Neural cell (in vitro differentiated cells): ENCODE data around the gene PYGM. TPM values are rescaled to one million over a fixed set of nuclear protein-coding genes. Genes with fewer than 3 reads are reported as not detected.

Experiments
- H2AFZ ChIP-seq: fragments of 200-600, 300-800 bp; sonication (generic), shearing (Covaris generic); 2 replicates; pipeline ENCODE4 v1.6.0; 2014; ENCODE audit warnings: low read depth, mild to moderate bottlenecking, antibody characterized with exemption, low read length, moderate library complexity
- H3F3A ChIP-seq: fragments of 200-600 bp; shearing (Covaris generic); 2 replicates; pipeline ENCODE4 v1.6.1; 2016; ENCODE audit warnings: mild to moderate bottlenecking, moderate library complexity, mixed read lengths, antibody characterized with exemption, low read length; ENCODE audit not compliant: insufficient read depth, poor library complexity, severe bottlenecking
- H3K27ac ChIP-seq: fragments of 200-600, 300-800 bp; sonication (generic), shearing (Covaris generic); 2 replicates; pipeline ENCODE4 v1.5.1; 2014; ENCODE audit warnings: mild to moderate bottlenecking, low read length, moderate library complexity
- H3K27me3 ChIP-seq: fragments of 300-800, 200-600 bp; sonication (generic), shearing (Covaris generic); 2 replicates; pipeline ENCODE4 v1.6.0; 2014; ENCODE audit warnings: mild to moderate bottlenecking, low read depth, low read length, moderate library complexity; ENCODE audit not compliant: insufficient read depth
- H3K36me3 ChIP-seq: fragments of 300-800, 200-600 bp; sonication (generic), shearing (Covaris generic); 2 replicates; pipeline ENCODE4 v1.5.1; 2014; ENCODE audit warnings: mild to moderate bottlenecking, antibody characterized with exemption, low read length, moderate library complexity; ENCODE audit not compliant: insufficient read depth
- H3K4me2 ChIP-seq: fragments of 300-800, 200-600 bp; sonication (generic), shearing (Covaris generic); 2 replicates; pipeline ENCODE4 v1.6.0; 2014; ENCODE audit warnings: mild to moderate bottlenecking, low read length
- H3K4me3 ChIP-seq: fragments of 300-800, 200-600 bp; sonication (generic), shearing (Covaris generic); 2 replicates; pipeline ENCODE4 v1.5.1; 2014; ENCODE audit warnings: mild to moderate bottlenecking, low read length, moderate library complexity
- H3K79me2 ChIP-seq: fragments of 200-600 bp; shearing (Covaris generic); replicated peaks from 2 replicates; pipeline ENCODE4 v1.6.0; 2014; ENCODE audit warnings: mild to moderate bottlenecking, low read length, moderate library complexity; ENCODE audit not compliant: insufficient read depth
- H3K9ac ChIP-seq: fragments of 300-800, 200-600 bp; sonication (generic), shearing (Covaris generic); 2 replicates; pipeline ENCODE4 v1.6.1; 2016; ENCODE audit warnings: mild to moderate bottlenecking, low read length, mixed read lengths
- H3K9me2 ChIP-seq: fragments of 200-600 bp; shearing (Covaris generic); 2 replicates; pipeline ENCODE4 v1.6.1; 2016; ENCODE audit warnings: mild to moderate bottlenecking, low read length, mixed read lengths; ENCODE audit not compliant: insufficient read depth
- H3K9me3 ChIP-seq: fragments of 200-600, 300-800 bp; sonication (generic), shearing (Covaris generic); 2 replicates; pipeline ENCODE4 v1.6.1; 2016; ENCODE audit warnings: mild to moderate bottlenecking, mixed run types, low read length, moderate library complexity, mixed read lengths
- H4K20me1 ChIP-seq: fragments of 200-600 bp; shearing (Covaris generic); 2 replicates; pipeline ENCODE4 v1.6.1; 2016; ENCODE audit warnings: mild to moderate bottlenecking, mixed run types; ENCODE audit not compliant: insufficient read depth
- EP300 ChIP-seq: fragments of 450-650 bp; conservative IDR thresholded peaks from 2 replicates; pipeline ENCODE4 v1.6.1; 2014; ENCODE audit warnings: antibody characterized with exemption, mild to moderate bottlenecking, moderate library complexity; ENCODE audit not compliant: poor library complexity, severe bottlenecking
- EZH2 ChIP-seq: fragments of 200-600, 300-800 bp; shearing (Covaris generic), sonication (generic); IDR thresholded peaks from 2 replicates; pipeline ENCODE4 v1.6.1; 2014; ENCODE audit warnings: antibody characterized with exemption, low read length, borderline replicate concordance, mild to moderate bottlenecking; ENCODE audit not compliant: insufficient read depth, poor library complexity, severe bottlenecking
- MXI1 ChIP-seq: fragments of 450-650 bp; conservative IDR thresholded peaks from 2 replicates; pipeline ENCODE4 v1.6.1; 2014; ENCODE audit warnings: antibody characterized with exemption, mild to moderate bottlenecking; ENCODE audit not compliant: poor library complexity, severe bottlenecking
- POLR2AphosphoS5 ChIP-seq: IDR thresholded peaks from 2 replicates; pipeline ENCODE4 v1.6.1; 2012
- RAD21 ChIP-seq: fragments of 450-650 bp; conservative IDR thresholded peaks from 2 replicates; pipeline ENCODE4 v1.6.1; 2014; ENCODE audit warnings: antibody characterized with exemption, mild to moderate bottlenecking, moderate library complexity
- SMC3 ChIP-seq: fragments of 450-650 bp; conservative IDR thresholded peaks from 2 replicates; pipeline ENCODE4 v1.6.1; 2014; ENCODE audit warnings: antibody characterized with exemption, mild to moderate bottlenecking, moderate library complexity; ENCODE audit not compliant: poor library complexity
- TAF1 ChIP-seq: IDR thresholded peaks from 2 replicates; pipeline ENCODE4 v1.6.1; 2012; ENCODE audit warnings: low read depth
- polyA plus RNA-seq: library from polyadenylated mRNA; depleted of rRNA; stranded (reverse); fragments of >200 nt; gene quantifications from 2 replicates; pipeline ENCODE4 v1.2.3, GENCODE V29; 2014
- TF ChIP-seq, protein P1 (sequence below): IDR thresholded peaks from 2 replicates; pipeline ENCODE4 v1.6.1; 2012; ENCODE audit warnings: borderline replicate concordance
- TF ChIP-seq, protein P2 (sequence below): fragments of 450-650 bp; IDR thresholded peaks from 2 replicates; pipeline ENCODE4 v1.5.1; 2014; ENCODE audit warnings: antibody characterized with exemption, mild to moderate bottlenecking, moderate library complexity; ENCODE audit not compliant: poor library complexity, severe bottlenecking

The PYGM gene
- polyA plus RNA-seq, 1 donor from 2014 or later: 0.43 TPM

DNA sequence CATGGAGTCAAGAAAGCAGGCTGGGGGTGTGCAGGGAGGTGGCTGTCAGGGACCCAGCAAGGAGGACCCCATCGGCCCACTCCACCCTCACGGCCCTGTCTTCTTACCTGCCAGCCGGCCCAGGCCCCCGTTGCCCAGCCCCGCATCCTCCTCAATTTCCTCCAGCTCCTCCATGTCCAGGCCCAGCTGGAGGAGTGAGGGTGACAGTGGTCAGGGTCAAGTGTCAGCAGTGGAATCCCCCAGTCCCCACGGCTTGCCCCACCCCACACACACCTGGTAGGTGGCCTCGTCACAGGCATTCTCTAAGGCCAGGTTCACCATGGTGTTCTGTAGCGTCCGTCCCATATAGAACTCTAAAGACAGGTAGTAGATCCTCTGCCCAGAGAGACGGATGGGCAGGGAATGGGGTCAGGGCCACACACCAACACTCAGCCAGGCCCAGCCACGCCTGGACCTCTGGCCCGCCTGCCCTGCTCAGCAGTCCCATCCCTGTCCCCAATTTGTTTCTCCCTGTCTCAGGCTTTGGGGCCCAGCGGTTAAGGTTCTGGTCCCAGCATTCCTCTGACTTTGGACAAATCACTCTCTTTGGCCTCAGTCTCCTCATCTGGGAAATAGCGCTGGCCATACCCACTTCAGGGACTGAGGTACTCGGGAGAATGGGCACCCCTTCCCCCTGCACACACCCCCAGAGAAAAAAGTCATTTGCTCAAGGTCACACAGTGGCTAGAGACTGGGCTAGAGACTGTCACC is 1.3 kb downstream of the PYGM start:
- H3K4me3 ChIP-seq: no peak overlapping the region
- H3K79me2 ChIP-seq: no peaks in the 10 kb centered on the region

DNA sequence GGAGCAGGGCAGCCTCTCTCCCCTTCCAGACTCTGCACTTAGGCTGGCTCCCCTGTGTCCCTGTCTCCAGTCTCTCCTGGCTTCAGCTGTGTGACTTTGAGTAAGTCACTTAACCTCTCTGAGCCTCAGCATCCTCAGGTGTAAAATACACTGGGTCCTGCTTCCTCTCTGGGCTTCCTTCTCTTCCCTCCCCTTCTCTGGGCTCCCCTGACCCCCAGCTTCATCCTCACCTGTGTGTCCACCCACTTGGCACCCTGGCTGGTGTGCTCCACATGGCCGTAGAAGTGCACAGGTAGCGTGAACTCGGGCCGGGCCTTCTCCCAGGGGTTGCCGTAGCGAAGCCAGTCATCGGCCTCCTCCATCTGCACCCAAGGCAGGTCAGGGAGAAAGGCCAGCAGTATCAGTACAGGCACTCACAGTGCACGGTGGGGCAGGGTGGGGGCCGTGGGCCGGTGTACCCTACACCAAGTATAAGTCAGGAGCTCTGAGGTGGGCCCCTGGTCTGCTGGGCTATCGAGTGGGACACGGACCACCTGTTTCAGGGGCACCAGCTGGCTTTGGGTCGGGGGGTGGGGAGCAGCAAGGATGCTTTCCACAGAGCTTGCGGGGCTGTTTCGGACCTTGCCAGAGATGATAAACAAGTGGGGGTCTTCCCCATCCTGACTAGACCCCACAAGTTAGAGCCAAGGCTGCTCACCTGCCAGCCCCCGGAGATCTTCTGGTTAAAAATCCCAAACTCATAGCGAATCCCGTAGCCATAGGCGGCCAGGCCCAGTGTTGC is 2.0 kb downstream of the PYGM start:
- H3K9me2 ChIP-seq: no peaks in the 10 kb centered on the region
- H3K4me3 ChIP-seq: no peak overlapping the region
- no peaks in the 10 kb centered on the region for H3K9me3 ChIP-seq
- no peak overlapping the region for H3K4me2 ChIP-seq
- no peak overlapping the region for H3K9ac ChIP-seq
- no peaks in the 10 kb centered on the region for H4K20me1 ChIP-seq
- H3K36me3 ChIP-seq: no peaks in the 10 kb centered on the region
- H3K27me3 ChIP-seq: no peaks in the 10 kb centered on the region
- H3F3A ChIP-seq: no peaks in the 10 kb centered on the region
- no peak overlapping the region for H3K27ac ChIP-seq
- H2AFZ ChIP-seq: no peak overlapping the region
- H3K79me2 ChIP-seq: no peaks in the 10 kb centered on the region
- TF ChIP-seq EP300 (no peak), TAF1 (no peak), MXI1 (no peak), SMC3 (no peak), POLR2AphosphoS5 (no peak), RAD21 (no peak)
- TF ChIP-seq, protein P1, sequence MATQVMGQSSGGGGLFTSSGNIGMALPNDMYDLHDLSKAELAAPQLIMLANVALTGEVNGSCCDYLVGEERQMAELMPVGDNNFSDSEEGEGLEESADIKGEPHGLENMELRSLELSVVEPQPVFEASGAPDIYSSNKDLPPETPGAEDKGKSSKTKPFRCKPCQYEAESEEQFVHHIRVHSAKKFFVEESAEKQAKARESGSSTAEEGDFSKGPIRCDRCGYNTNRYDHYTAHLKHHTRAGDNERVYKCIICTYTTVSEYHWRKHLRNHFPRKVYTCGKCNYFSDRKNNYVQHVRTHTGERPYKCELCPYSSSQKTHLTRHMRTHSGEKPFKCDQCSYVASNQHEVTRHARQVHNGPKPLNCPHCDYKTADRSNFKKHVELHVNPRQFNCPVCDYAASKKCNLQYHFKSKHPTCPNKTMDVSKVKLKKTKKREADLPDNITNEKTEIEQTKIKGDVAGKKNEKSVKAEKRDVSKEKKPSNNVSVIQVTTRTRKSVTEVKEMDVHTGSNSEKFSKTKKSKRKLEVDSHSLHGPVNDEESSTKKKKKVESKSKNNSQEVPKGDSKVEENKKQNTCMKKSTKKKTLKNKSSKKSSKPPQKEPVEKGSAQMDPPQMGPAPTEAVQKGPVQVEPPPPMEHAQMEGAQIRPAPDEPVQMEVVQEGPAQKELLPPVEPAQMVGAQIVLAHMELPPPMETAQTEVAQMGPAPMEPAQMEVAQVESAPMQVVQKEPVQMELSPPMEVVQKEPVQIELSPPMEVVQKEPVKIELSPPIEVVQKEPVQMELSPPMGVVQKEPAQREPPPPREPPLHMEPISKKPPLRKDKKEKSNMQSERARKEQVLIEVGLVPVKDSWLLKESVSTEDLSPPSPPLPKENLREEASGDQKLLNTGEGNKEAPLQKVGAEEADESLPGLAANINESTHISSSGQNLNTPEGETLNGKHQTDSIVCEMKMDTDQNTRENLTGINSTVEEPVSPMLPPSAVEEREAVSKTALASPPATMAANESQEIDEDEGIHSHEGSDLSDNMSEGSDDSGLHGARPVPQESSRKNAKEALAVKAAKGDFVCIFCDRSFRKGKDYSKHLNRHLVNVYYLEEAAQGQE: no peak
- TF ChIP-seq, protein P2, sequence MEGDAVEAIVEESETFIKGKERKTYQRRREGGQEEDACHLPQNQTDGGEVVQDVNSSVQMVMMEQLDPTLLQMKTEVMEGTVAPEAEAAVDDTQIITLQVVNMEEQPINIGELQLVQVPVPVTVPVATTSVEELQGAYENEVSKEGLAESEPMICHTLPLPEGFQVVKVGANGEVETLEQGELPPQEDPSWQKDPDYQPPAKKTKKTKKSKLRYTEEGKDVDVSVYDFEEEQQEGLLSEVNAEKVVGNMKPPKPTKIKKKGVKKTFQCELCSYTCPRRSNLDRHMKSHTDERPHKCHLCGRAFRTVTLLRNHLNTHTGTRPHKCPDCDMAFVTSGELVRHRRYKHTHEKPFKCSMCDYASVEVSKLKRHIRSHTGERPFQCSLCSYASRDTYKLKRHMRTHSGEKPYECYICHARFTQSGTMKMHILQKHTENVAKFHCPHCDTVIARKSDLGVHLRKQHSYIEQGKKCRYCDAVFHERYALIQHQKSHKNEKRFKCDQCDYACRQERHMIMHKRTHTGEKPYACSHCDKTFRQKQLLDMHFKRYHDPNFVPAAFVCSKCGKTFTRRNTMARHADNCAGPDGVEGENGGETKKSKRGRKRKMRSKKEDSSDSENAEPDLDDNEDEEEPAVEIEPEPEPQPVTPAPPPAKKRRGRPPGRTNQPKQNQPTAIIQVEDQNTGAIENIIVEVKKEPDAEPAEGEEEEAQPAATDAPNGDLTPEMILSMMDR: no peak

More for the DNA sequence above, 1.3 kb downstream of the PYGM start:
- H3K27me3 ChIP-seq: no peaks in the 10 kb centered on the region
- no peaks in the 10 kb centered on the region for H3K9me3 ChIP-seq
- H3K27ac ChIP-seq: no peak overlapping the region
- no peaks in the 10 kb centered on the region for H4K20me1 ChIP-seq
- TF ChIP-seq, protein P2: no peak
- TF ChIP-seq SMC3: no peak
- TF ChIP-seq EZH2: no peak
- TF ChIP-seq RAD21: no peak
- TF ChIP-seq POLR2AphosphoS5: no peak
- TF ChIP-seq, protein P1: no peak
- TF ChIP-seq TAF1: no peak
- no peak for TF ChIP-seq EP300
- no peak overlapping the region for H3K4me2 ChIP-seq
- H3K9ac ChIP-seq: no peak overlapping the region
- H3K36me3 ChIP-seq: no peaks in the 10 kb centered on the region
- H3F3A ChIP-seq: no peaks in the 10 kb centered on the region
- H3K9me2 ChIP-seq: no peaks in the 10 kb centered on the region
- no peak overlapping the region for H2AFZ ChIP-seq
